H9 (cell line): ENCODE measurements around the gene RPS23. TPM values are rescaled to one million over a fixed set of nuclear protein-coding genes. Genes with fewer than 3 reads are reported as not detected.

Experiments
- DNase-seq: peaks from one replicate; pipeline ENCODE4 v3.0.0-alpha.2; 2017
- H2AFZ ChIP-seq: one replicate; pipeline ENCODE4 v1.6.1; 2013; ENCODE audit warnings: mild to moderate bottlenecking, low read length, control low read depth, moderate library complexity
- H2AK5ac ChIP-seq: 2 replicates; pipeline ENCODE4 v1.6.1; 2013; ENCODE audit warnings: low read length, control low read depth, mixed read lengths; ENCODE audit not compliant: insufficient read length
- H2BK120ac ChIP-seq: one replicate; pipeline ENCODE4 v1.6.1; 2013; ENCODE audit warnings: low read depth, mild to moderate bottlenecking, low read length, control low read depth, inconsistent platforms; ENCODE audit not compliant: poor library complexity, severe bottlenecking
- H2BK12ac ChIP-seq: 2 replicates; pipeline ENCODE4 v1.6.1; 2013; ENCODE audit warnings: low read length, control low read depth, mixed read lengths, low read depth; ENCODE audit not compliant: insufficient read length
- H2BK15ac ChIP-seq: 2 replicates; pipeline ENCODE4 v1.6.1; 2013; ENCODE audit warnings: low read depth, low read length, control low read depth
- H2BK20ac ChIP-seq: one replicate; pipeline ENCODE4 v1.6.1; 2013; ENCODE audit warnings: low read depth, mild to moderate bottlenecking, low read length, control low read depth, inconsistent platforms; ENCODE audit not compliant: poor library complexity, severe bottlenecking
- H2BK5ac ChIP-seq: 2 replicates; pipeline ENCODE4 v1.6.1; 2013; ENCODE audit warnings: low read length, control low read depth, mixed read lengths; ENCODE audit not compliant: insufficient read length
- H3K14ac ChIP-seq: 2 replicates; pipeline ENCODE4 v1.6.1; 2013; ENCODE audit warnings: low read length, control low read depth; ENCODE audit not compliant: insufficient read depth
- H3K18ac ChIP-seq: 2 replicates; pipeline ENCODE4 v1.6.1; 2013; ENCODE audit warnings: low read depth, mild to moderate bottlenecking, mixed read lengths, low read length, control low read depth; ENCODE audit not compliant: insufficient read length
- H3K23ac ChIP-seq: 2 replicates; pipeline ENCODE4 v1.6.1; 2013; ENCODE audit warnings: low read length, control low read depth, mixed read lengths, low read depth; ENCODE audit not compliant: insufficient read length
- H3K23me2 ChIP-seq: 2 replicates; pipeline ENCODE4 v1.6.1; 2013; ENCODE audit warnings: low read depth, mild to moderate bottlenecking, mixed read lengths, low read length, control low read depth; ENCODE audit not compliant: insufficient read length, poor library complexity, severe bottlenecking
- H3K27ac ChIP-seq: 2 replicates; pipeline ENCODE4 v1.5.1; 2013; ENCODE audit warnings: low read length, control low read depth, mixed read lengths, low read depth; ENCODE audit not compliant: insufficient read length
- H3K27me3 ChIP-seq: 2 replicates; pipeline ENCODE4 v1.6.1; 2013; ENCODE audit warnings: low read length, control low read depth, inconsistent platforms; ENCODE audit not compliant: insufficient read depth
- H3K4ac ChIP-seq: 2 replicates; pipeline ENCODE4 v1.6.1; 2013; ENCODE audit warnings: low read depth, mild to moderate bottlenecking, control low read depth, inconsistent platforms, low read length, moderate library complexity
- H3K4me1 ChIP-seq: 2 replicates; pipeline ENCODE4 v1.6.1; 2013; ENCODE audit warnings: low read length, control low read depth, inconsistent platforms; ENCODE audit not compliant: insufficient read depth
- H3K4me2 ChIP-seq: 2 replicates; pipeline ENCODE4 v1.6.1; 2013; ENCODE audit warnings: low read length, control low read depth, mixed read lengths; ENCODE audit not compliant: insufficient read length, insufficient read depth
- H3K56ac ChIP-seq: 2 replicates; pipeline ENCODE4 v1.6.1; 2013; ENCODE audit warnings: low read depth, mild to moderate bottlenecking, mixed read lengths, low read length, control low read depth; ENCODE audit not compliant: insufficient read length
- H3K79me1 ChIP-seq: 2 replicates; pipeline ENCODE4 v1.6.1; 2013; ENCODE audit warnings: low read depth, mild to moderate bottlenecking, moderate library complexity, low read length, control low read depth, inconsistent platforms; ENCODE audit not compliant: insufficient read depth, poor library complexity, severe bottlenecking
- H3K79me2 ChIP-seq: 2 replicates; pipeline ENCODE4 v1.6.1; 2013; ENCODE audit warnings: low read length, control low read depth, inconsistent platforms; ENCODE audit not compliant: insufficient read depth
- H3K9ac ChIP-seq: 2 replicates; pipeline ENCODE4 v1.6.1; 2013; ENCODE audit warnings: low read length, control low read depth, mixed read lengths; ENCODE audit not compliant: insufficient read length; ENCODE audit errors: extremely low read depth
- H3K9me3 ChIP-seq: one replicate; pipeline ENCODE4 v1.6.1; 2013; ENCODE audit warnings: low read depth, low read length, inconsistent platforms; ENCODE audit not compliant: control insufficient read depth
- H3T11ph ChIP-seq: one replicate; pipeline ENCODE4 v1.6.1; 2013; ENCODE audit warnings: mild to moderate bottlenecking, low read length, control low read depth, inconsistent platforms
- H4K20me1 ChIP-seq: one replicate; pipeline ENCODE4 v1.6.1; 2013; ENCODE audit not compliant: control insufficient read depth, insufficient read length, insufficient read depth
- H4K5ac ChIP-seq: 2 replicates; pipeline ENCODE4 v1.6.1; 2013; ENCODE audit warnings: low read depth, mild to moderate bottlenecking, mixed read lengths, low read length, control low read depth; ENCODE audit not compliant: insufficient read length
- H4K8ac ChIP-seq: replicated peaks from 2 replicates; pipeline ENCODE4 v1.6.1; 2013; ENCODE audit warnings: low read length, control low read depth, mixed read lengths, low read depth; ENCODE audit not compliant: insufficient read length
- H4K91ac ChIP-seq: 2 replicates; pipeline ENCODE4 v1.6.1; 2013; ENCODE audit warnings: low read depth, mild to moderate bottlenecking, moderate library complexity, mixed read lengths, low read length, control low read depth; ENCODE audit not compliant: insufficient read length
- H3K27ac Mint-ChIP-seq, 3 experiments: 2 replicates in 2 of 3; 3 replicates in 1 of 3; pipeline ENCODE4 v1.8.0; 2020 to 2021; ENCODE audit warnings: mixed read lengths in 3 of 3, mild to moderate bottlenecking in 1 of 3, moderate library complexity in 1 of 3
- H3K27me3 Mint-ChIP-seq: 2 replicates; pipeline ENCODE4 v1.8.0; 2021; ENCODE audit warnings: low read depth, mild to moderate bottlenecking, moderate library complexity, mixed read lengths
- H3K36me3 Mint-ChIP-seq, 3 experiments: 2 replicates in 2 of 3; 3 replicates in 1 of 3; pipeline ENCODE4 v1.8.0; 2020 to 2021; ENCODE audit warnings: low read depth in 3 of 3, mixed read lengths in 3 of 3; ENCODE audit not compliant: insufficient read depth in 1 of 3
- H3K4me1 Mint-ChIP-seq, 2 experiments: 2 replicates each; pipeline ENCODE4 v1.8.0; 2020; ENCODE audit warnings: mixed read lengths in 2 of 2
- H3K4me3 Mint-ChIP-seq, 2 experiments: 2 replicates in 1 of 2; 3 replicates in 1 of 2; pipeline ENCODE4 v1.8.0; 2020 to 2021; ENCODE audit warnings: mild to moderate bottlenecking in 2 of 2, mixed read lengths in 2 of 2, moderate library complexity in 1 of 2
- H3K9me3 Mint-ChIP-seq, 2 experiments: 2 replicates in 1 of 2; 3 replicates in 1 of 2; pipeline ENCODE4 v1.8.0; 2020; ENCODE audit warnings: mild to moderate bottlenecking in 2 of 2, mixed read lengths in 2 of 2, moderate library complexity in 1 of 2
- WGBS: extraction: QIAGEN DNeasy Blood & Tissue Kit; methylation state at CpG from one replicate; pipeline ENCODE4 v1.1.7; 2013; ENCODE audit warnings: missing lambda C conversion rate, low lambda C conversion rate, mixed read lengths; ENCODE audit not compliant: insufficient read length; ENCODE audit errors: extremely low coverage; 5-methylcytosine and 5-hydroxymethylcytosine counted together
- total RNA-seq: library from RNA; stranded (reverse); gene quantifications from 2 replicates; pipeline ENCODE4 v1.2.1, GENCODE V29; 2021
- TF ChIP-seq, protein P1 (sequence below): fragments of 200-600 bp; sonication (generic); conservative IDR thresholded peaks from 3 replicates; pipeline ENCODE4 v1.8.0; 2021; ENCODE audit warnings: antibody characterized with exemption, mild to moderate bottlenecking

Gene RPS23
- total RNA-seq, 1 experiment from 2014 or later: 2,916 TPM

GRCh38 chr5:82290908-82291307 lies 12.8 kb upstream of the RPS23 start:
- no peak overlapping the region for H3K23ac ChIP-seq
- no peak overlapping the region for H3K4me3 Mint-ChIP-seq
- no peaks in the 10 kb centered on the region; a peak in 1 of 5 replicates for H3K9me3 Mint-ChIP-seq
- H3K14ac ChIP-seq: no peak overlapping the region
- DNase-seq: no peak
- no peak overlapping the region for H3K4me2 ChIP-seq
- H3K79me2 ChIP-seq: no peaks in the 10 kb centered on the region
- H3K36me3 Mint-ChIP-seq: no peaks in the 10 kb centered on the region
- peaks cover 4% of the 10 kb centered on the region; the same call in 1 of the 2 replicates for H3K4me1 ChIP-seq
- no peak overlapping the region for H2BK15ac ChIP-seq
- H4K5ac ChIP-seq: no peak overlapping the region
- TF ChIP-seq, protein P1, sequence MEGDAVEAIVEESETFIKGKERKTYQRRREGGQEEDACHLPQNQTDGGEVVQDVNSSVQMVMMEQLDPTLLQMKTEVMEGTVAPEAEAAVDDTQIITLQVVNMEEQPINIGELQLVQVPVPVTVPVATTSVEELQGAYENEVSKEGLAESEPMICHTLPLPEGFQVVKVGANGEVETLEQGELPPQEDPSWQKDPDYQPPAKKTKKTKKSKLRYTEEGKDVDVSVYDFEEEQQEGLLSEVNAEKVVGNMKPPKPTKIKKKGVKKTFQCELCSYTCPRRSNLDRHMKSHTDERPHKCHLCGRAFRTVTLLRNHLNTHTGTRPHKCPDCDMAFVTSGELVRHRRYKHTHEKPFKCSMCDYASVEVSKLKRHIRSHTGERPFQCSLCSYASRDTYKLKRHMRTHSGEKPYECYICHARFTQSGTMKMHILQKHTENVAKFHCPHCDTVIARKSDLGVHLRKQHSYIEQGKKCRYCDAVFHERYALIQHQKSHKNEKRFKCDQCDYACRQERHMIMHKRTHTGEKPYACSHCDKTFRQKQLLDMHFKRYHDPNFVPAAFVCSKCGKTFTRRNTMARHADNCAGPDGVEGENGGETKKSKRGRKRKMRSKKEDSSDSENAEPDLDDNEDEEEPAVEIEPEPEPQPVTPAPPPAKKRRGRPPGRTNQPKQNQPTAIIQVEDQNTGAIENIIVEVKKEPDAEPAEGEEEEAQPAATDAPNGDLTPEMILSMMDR: no peak
- no CpG with 5 or more reads among the region's 6 CpGs for WGBS
- no peak overlapping the region for H4K8ac ChIP-seq
- no peak overlapping the region for H2BK5ac ChIP-seq
- no peak overlapping the region for H4K91ac ChIP-seq
- H3K27ac ChIP-seq: no peak overlapping the region
- no peak overlapping the region for H3K56ac ChIP-seq
- H2AK5ac ChIP-seq: no peak overlapping the region
- H3K27me3 Mint-ChIP-seq: peaks cover 2% of the 10 kb centered on the region; the same call in 1 of the 2 replicates
- H3K23me2 ChIP-seq: no peaks in the 10 kb centered on the region
- no peak overlapping the region for H2BK12ac ChIP-seq
- no peak overlapping the region for H2BK20ac ChIP-seq
- no peaks in the 10 kb centered on the region for H3K9me3 ChIP-seq
- H3K27ac Mint-ChIP-seq: peak overlapping the region in 1 of 3 experiments; percentile 10; a peak in 1 of 7 replicates
- H3K18ac ChIP-seq: no peak overlapping the region
- H3K4me1 Mint-ChIP-seq: peaks cover 56 to 62% of the 10 kb centered on the region in 2 experiments
- H3K79me1 ChIP-seq: no peaks in the 10 kb centered on the region
- no peak overlapping the region for H3K4ac ChIP-seq
- H3K27me3 ChIP-seq: no peaks in the 10 kb centered on the region; the same call in 1 of the 2 replicates
- no peak overlapping the region for H3T11ph ChIP-seq
- no peaks in the 10 kb centered on the region for H4K20me1 ChIP-seq
- no peak overlapping the region for H2BK120ac ChIP-seq
- H2AFZ ChIP-seq: no peak overlapping the region
- H3K9ac ChIP-seq: no peak overlapping the region
